Activated naive CD8-positive, alpha-beta T cell (primary cell): Measurements from ENCODE around the gene DENND1A.
"Not testable (repeated sequence)": the region's sequence is repeated elsewhere in the genome, so short reads cannot be mapped to it uniquely, and the experiment has no call there.

Source experiments
- H3K27ac Mint-ChIP-seq: one replicate; pipeline ENCODE4 v1.8.0; 2021; ENCODE audit warnings: mixed read lengths
- H3K27me3 Mint-ChIP-seq: one replicate; pipeline ENCODE4 v1.8.0; 2021; ENCODE audit warnings: mixed read lengths
- H3K36me3 Mint-ChIP-seq: one replicate; pipeline ENCODE4 v1.8.0; 2021; ENCODE audit warnings: mixed read lengths
- H3K4me1 Mint-ChIP-seq: one replicate; pipeline ENCODE4 v1.8.0; 2021; ENCODE audit warnings: low read depth, mixed read lengths
- H3K4me3 Mint-ChIP-seq: one replicate; pipeline ENCODE4 v1.8.0; 2021; ENCODE audit warnings: mild to moderate bottlenecking, mixed read lengths
- H3K9me3 Mint-ChIP-seq: one replicate; pipeline ENCODE4 v1.8.0; 2021; ENCODE audit warnings: low read depth, mixed read lengths

DENND1A gene

GRCh38 chr9:123746765-123747164 lies 183.2 kb downstream of the DENND1A start:
- H3K4me3 Mint-ChIP-seq, result no peak overlapping the region
- no peak overlapping the region for H3K27ac Mint-ChIP-seq
- no peaks in the 10 kb centered on the region for H3K27me3 Mint-ChIP-seq
- H3K36me3 Mint-ChIP-seq, result peaks cover 2% of the 10 kb centered on the region
- no peaks in the 10 kb centered on the region for H3K9me3 Mint-ChIP-seq
- peaks cover 24% of the 10 kb centered on the region for H3K4me1 Mint-ChIP-seq

GRCh38 chr9:123745933-123746332 lies 184.0 kb downstream of the DENND1A start:
- Mint-ChIP-seq H3K9me3 (no peaks in the 10 kb centered on the region), H3K27ac (no peak overlapping the region), H3K4me1 (peaks cover 19% of the 10 kb centered on the region), H3K27me3 (no peaks in the 10 kb centered on the region), H3K36me3 (peaks cover 5% of the 10 kb centered on the region), H3K4me3 (no peak overlapping the region)

- Mint-ChIP-seq H3K27me3 (no peaks in the 10 kb centered on the region), H3K4me3 (no peak overlapping the region), H3K4me1 (peaks cover 18% of the 10 kb centered on the region), H3K27ac (no peak overlapping the region), H3K36me3 (peaks cover 8% of the 10 kb centered on the region), H3K9me3 (no peaks in the 10 kb centered on the region)
Observed at GRCh38 chr9:123745451-123745850, 184.5 kb downstream of the DENND1A start.

- no peak overlapping the region for H3K27ac Mint-ChIP-seq
- no peaks in the 10 kb centered on the region for H3K27me3 Mint-ChIP-seq
- peaks cover 10% of the 10 kb centered on the region for H3K36me3 Mint-ChIP-seq
- no peaks in the 10 kb centered on the region for H3K9me3 Mint-ChIP-seq
- no peak overlapping the region for H3K4me3 Mint-ChIP-seq
- H3K4me1 Mint-ChIP-seq, result peaks cover 7% of the 10 kb centered on the region
Observed at GRCh38 chr9:123743737-123744136, 186.2 kb downstream of the DENND1A start.

GRCh38 chr9:123742009-123742767 lies 187.7 kb downstream of the DENND1A start:
- Mint-ChIP-seq H3K27ac (no peak overlapping the region), H3K9me3 (no peaks in the 10 kb centered on the region), H3K4me3 (no peak overlapping the region), H3K36me3 (peaks cover 10% of the 10 kb centered on the region), H3K27me3 (no peaks in the 10 kb centered on the region), H3K4me1 (peaks cover 6% of the 10 kb centered on the region)

- no peak overlapping the region for H3K4me3 Mint-ChIP-seq
- no peak overlapping the region for H3K27ac Mint-ChIP-seq
- no peaks in the 10 kb centered on the region for H3K27me3 Mint-ChIP-seq
- H3K9me3 Mint-ChIP-seq, result no peaks in the 10 kb centered on the region
- H3K36me3 Mint-ChIP-seq, result peaks cover 10% of the 10 kb centered on the region
- peaks cover 6% of the 10 kb centered on the region for H3K4me1 Mint-ChIP-seq
Observed at GRCh38 chr9:123741214-123741613, 188.7 kb downstream of the DENND1A start.

GRCh38 chr9:123739902-123740301 lies 190.0 kb downstream of the DENND1A start:
- peak overlapping the region; percentile 16 for H3K27ac Mint-ChIP-seq
- no peak overlapping the region for H3K4me3 Mint-ChIP-seq

GRCh38 chr9:123739387-123739786 lies 190.5 kb downstream of the DENND1A start:
- Mint-ChIP-seq H3K27ac (no peak overlapping the region), H3K4me1 (peaks cover 6% of the 10 kb centered on the region), H3K27me3 (no peaks in the 10 kb centered on the region), H3K36me3 (peaks cover 14% of the 10 kb centered on the region), H3K9me3 (no peaks in the 10 kb centered on the region), H3K4me3 (no peak overlapping the region)

More at GRCh38 chr9:123739902-123740301, 190.0 kb downstream of the DENND1A start:
- Mint-ChIP-seq H3K9me3 (no peaks in the 10 kb centered on the region), H3K27me3 (no peaks in the 10 kb centered on the region), H3K4me1 (peaks cover 6% of the 10 kb centered on the region), H3K36me3 (peaks cover 13% of the 10 kb centered on the region)

GRCh38 chr9:123738648-123739047 lies 191.3 kb downstream of the DENND1A start:
- Mint-ChIP-seq H3K27me3 (no peaks in the 10 kb centered on the region), H3K27ac (no peak overlapping the region), H3K4me1 (peaks cover 6% of the 10 kb centered on the region), H3K36me3 (peaks cover 14% of the 10 kb centered on the region), H3K4me3 (no peak overlapping the region), H3K9me3 (no peaks in the 10 kb centered on the region)

GRCh38 chr9:123735376-123735775 lies 194.6 kb downstream of the DENND1A start:
- Mint-ChIP-seq H3K4me1 (peaks cover 6% of the 10 kb centered on the region), H3K27me3 (no peaks in the 10 kb centered on the region), H3K27ac (no peak overlapping the region), H3K9me3 (no peaks in the 10 kb centered on the region), H3K4me3 (no peak overlapping the region), H3K36me3 (peaks cover 12% of the 10 kb centered on the region)

GRCh38 chr9:123728571-123728970 lies 201.4 kb downstream of the DENND1A start:
- not testable (repeated sequence) for H3K9me3 Mint-ChIP-seq, H3K4me3 Mint-ChIP-seq, H3K27me3 Mint-ChIP-seq, H3K4me1 Mint-ChIP-seq, H3K27ac Mint-ChIP-seq
- peaks cover 16% of the 10 kb centered on the region for H3K36me3 Mint-ChIP-seq

- Mint-ChIP-seq H3K9me3 (peaks cover 6% of the 10 kb centered on the region), H3K27ac (no peak overlapping the region), H3K4me1 (no peaks in the 10 kb centered on the region), H3K4me3 (no peak overlapping the region), H3K27me3 (no peaks in the 10 kb centered on the region), H3K36me3 (peaks cover 20% of the 10 kb centered on the region)
Observed at GRCh38 chr9:123727332-123727731, 202.6 kb downstream of the DENND1A start.

- Mint-ChIP-seq H3K9me3 (peaks cover 12% of the 10 kb centered on the region), H3K27me3 (no peaks in the 10 kb centered on the region), H3K27ac (no peak overlapping the region), H3K4me1 (no peaks in the 10 kb centered on the region), H3K4me3 (no peak overlapping the region), H3K36me3 (peaks cover 28% of the 10 kb centered on the region)
Observed at GRCh38 chr9:123725389-123725788, 204.5 kb downstream of the DENND1A start.

- H3K27me3 Mint-ChIP-seq, result no peaks in the 10 kb centered on the region
- no peak overlapping the region for H3K27ac Mint-ChIP-seq
- no peaks in the 10 kb centered on the region for H3K4me1 Mint-ChIP-seq
- peaks cover 34% of the 10 kb centered on the region for H3K36me3 Mint-ChIP-seq
- H3K9me3 Mint-ChIP-seq, result peaks cover 12% of the 10 kb centered on the region
- H3K4me3 Mint-ChIP-seq, result no peak overlapping the region
Observed at GRCh38 chr9:123724211-123724796, 205.6 kb downstream of the DENND1A start.

- no peaks in the 10 kb centered on the region for H3K4me1 Mint-ChIP-seq
- no peak overlapping the region for H3K4me3 Mint-ChIP-seq
- no peaks in the 10 kb centered on the region for H3K27me3 Mint-ChIP-seq
- H3K9me3 Mint-ChIP-seq, result peaks cover 12% of the 10 kb centered on the region
- peaks cover 31% of the 10 kb centered on the region for H3K36me3 Mint-ChIP-seq
- no peak overlapping the region for H3K27ac Mint-ChIP-seq
Observed at GRCh38 chr9:123723135-123723875, 206.6 kb downstream of the DENND1A start.
